Sigmoid colon (tissue), 3 donors: Measurements from ENCODE around the gene RHBDL1.

Experiments
- CTCF ChIP-seq, 4 experiments: fragments of 450-650 bp in 3 of 4; fragments of 200-600 bp in 1 of 4; IDR thresholded peaks; one replicate each; pipeline ENCODE4 v1.5.1; 2016 to 2019; ENCODE audit warnings: antibody characterized with exemption in 4 of 4, mild to moderate bottlenecking in 3 of 4, moderate library complexity in 2 of 4
- POLR2A ChIP-seq, 2 donors: fragments of 450-650 bp; IDR thresholded peaks; one replicate each; pipeline ENCODE4 v1.6.1; 2016; ENCODE audit warnings: antibody characterized with exemption in 2 of 2, mild to moderate bottlenecking in 2 of 2, moderate library complexity in 2 of 2

GRCh38 chr16:667113-667779 is 8.2 kb upstream of the RHBDL1 start:
- TF ChIP-seq CTCF (IDR thresholded peaks at IDR 0.05) (no peak), POLR2A (IDR thresholded peaks at IDR 0.05) (no peak)
